ENCODE data around the gene OTOG.

The OTOG gene

DNA sequence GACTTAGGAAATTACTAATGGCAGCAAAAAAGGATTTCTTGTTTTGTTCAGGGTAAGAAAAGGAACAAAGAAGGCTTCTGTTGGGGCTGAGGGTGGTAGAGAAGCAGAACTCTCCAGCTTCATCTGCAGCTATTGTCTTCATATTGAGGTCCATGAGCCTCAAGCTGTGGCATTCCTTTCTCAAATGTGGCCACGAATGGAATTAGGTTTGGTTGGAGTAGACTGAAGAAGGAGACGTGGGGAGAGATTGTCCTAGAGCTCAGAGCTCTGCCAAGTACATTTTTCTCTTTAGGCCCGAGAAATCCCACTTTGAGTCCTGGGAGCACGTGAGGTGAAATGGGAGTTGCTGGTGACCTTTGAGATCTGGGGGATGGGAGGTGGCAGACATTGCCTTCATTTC lies 146.5 kb downstream of the OTOG start:
- Histone ChIP-seq H3K27ac (ENCODE audit: low read length) (no peak overlapping the region), H3F3A (ENCODE audit: insufficient read depth, low read length) (no peaks in the 10 kb centered on the region), H3K9me3 (replicated peaks; ENCODE audit: insufficient read depth, low read length) (no peaks in the 10 kb centered on the region), H3K79me2 (ENCODE audit: low read length) (no peaks in the 10 kb centered on the region), H3K9ac (ENCODE audit: low read length) (no peak overlapping the region), H2AFZ (ENCODE audit: low read length) (no peak overlapping the region), H4K20me1 (ENCODE audit: insufficient read depth, low read length) (no peaks in the 10 kb centered on the region), H3K36me3 (replicated peaks; ENCODE audit: insufficient read depth, low read length) (no peaks in the 10 kb centered on the region), H3K4me2 (ENCODE audit: low read depth, low read length) (no peak overlapping the region), H3K27me3 (replicated peaks; ENCODE audit: insufficient read depth, low read length) (0 out of 2 replicates have a peak, but pooled peaks cover 4% of the 10 kb centered on the region), H3K4me1 (ENCODE audit: low read length) (no peaks in the 10 kb centered on the region), H3K9me2 (replicated peaks; ENCODE audit: insufficient read depth, low read length) (no peaks in the 10 kb centered on the region), H3K4me3 (ENCODE audit: low read length) (no peak overlapping the region)
- TF ChIP-seq EZH2phosphoT487 (IDR thresholded peaks at IDR 0.05; ENCODE audit: low read length) (no peak), EZH2 (optimal IDR thresholded peaks at IDR 0.05; ENCODE audit: low read depth, low read length) (no peak), CTCF (IDR thresholded peaks at IDR 0.05; ENCODE audit: low read length) (no peak)
- no peak for DNase-seq

GRCh38 chr11:17694494-17695110 lies 147.5 kb downstream of the OTOG start:
- Histone ChIP-seq H3F3A (ENCODE audit: insufficient read depth, low read length) (no peaks in the 10 kb centered on the region), H3K4me2 (ENCODE audit: low read depth, low read length) (no peak overlapping the region), H3K27ac (ENCODE audit: low read length) (no peak overlapping the region), H3K9ac (ENCODE audit: low read length) (no peak overlapping the region), H4K20me1 (ENCODE audit: insufficient read depth, low read length) (no peaks in the 10 kb centered on the region), H3K79me2 (ENCODE audit: low read length) (no peaks in the 10 kb centered on the region), H3K4me1 (ENCODE audit: low read length) (no peaks in the 10 kb centered on the region), H2AFZ (ENCODE audit: low read length) (no peak overlapping the region), H3K4me3 (ENCODE audit: low read length) (no peak overlapping the region), H3K36me3 (replicated peaks; ENCODE audit: insufficient read depth, low read length) (no peaks in the 10 kb centered on the region), H3K27me3 (replicated peaks; ENCODE audit: insufficient read depth, low read length) (0 out of 2 replicates have a peak, but pooled peaks cover 4% of the 10 kb centered on the region), H3K9me3 (replicated peaks; ENCODE audit: insufficient read depth, low read length) (no peaks in the 10 kb centered on the region), H3K9me2 (replicated peaks; ENCODE audit: insufficient read depth, low read length) (no peaks in the 10 kb centered on the region)
- TF ChIP-seq EZH2phosphoT487 (IDR thresholded peaks at IDR 0.05; ENCODE audit: low read length) (no peak), EZH2 (optimal IDR thresholded peaks at IDR 0.05; ENCODE audit: low read depth, low read length) (no peak), CTCF (IDR thresholded peaks at IDR 0.05; ENCODE audit: low read length) (no peak)
- DNase-seq = no peak

DNA sequence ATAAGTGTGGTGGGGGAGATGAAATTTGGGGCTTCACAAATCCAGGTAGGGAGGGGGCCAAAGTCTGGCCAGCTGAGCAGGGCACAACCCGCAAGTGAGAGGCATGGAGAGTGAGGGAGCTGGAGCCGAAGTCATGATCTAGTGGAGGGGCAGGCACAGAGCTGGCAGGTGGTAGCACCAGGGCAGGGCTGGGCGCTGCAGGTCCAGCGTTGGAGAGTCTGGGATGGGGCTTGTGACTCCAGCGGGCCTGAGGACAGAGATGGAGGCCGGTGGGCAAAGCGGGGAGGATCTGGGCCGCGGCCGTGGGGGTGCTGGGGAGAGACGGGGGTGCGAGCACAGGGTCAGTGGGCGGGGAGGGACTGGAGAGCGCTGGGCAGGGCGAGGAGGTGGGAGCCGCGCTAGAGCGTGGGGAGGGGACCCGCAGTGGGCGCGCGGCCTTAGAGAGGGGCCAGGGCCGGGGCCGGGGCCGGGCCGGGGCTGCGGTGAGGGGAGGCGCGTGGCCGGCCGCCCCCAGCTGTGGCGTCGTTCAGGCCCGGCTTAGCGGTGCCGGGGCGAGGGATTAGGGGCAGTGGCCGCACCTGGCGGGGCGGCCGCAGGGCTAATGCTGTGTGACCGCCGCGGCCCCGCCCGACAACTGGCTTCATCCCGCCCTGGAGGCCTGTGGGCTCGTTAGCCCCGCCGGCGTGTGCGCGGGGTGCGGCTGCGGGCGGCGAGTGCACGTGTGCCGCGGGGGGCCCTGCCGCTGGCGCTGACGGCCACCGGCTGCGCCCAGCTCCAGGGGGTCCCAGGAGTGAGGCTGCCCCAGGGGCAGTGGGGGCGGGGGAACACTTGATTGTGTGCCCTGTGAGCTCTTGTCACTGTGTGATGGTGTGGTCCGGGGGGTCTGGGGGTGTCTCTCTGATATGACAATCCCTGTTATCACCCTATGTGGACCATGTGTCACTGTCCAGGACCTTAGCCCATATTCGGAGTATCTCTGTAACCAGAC lies 148.7 kb downstream of the OTOG start:
- Histone ChIP-seq H3K27me3 (replicated peaks; ENCODE audit: insufficient read depth, low read length) (0 out of 2 replicates have a peak, but pooled peaks cover 4% of the 10 kb centered on the region), H3K9me2 (replicated peaks; ENCODE audit: insufficient read depth, low read length) (no peaks in the 10 kb centered on the region), H3K4me3 (ENCODE audit: low read length) (no peak overlapping the region), H3K9me3 (replicated peaks; ENCODE audit: insufficient read depth, low read length) (no peaks in the 10 kb centered on the region), H2AFZ (ENCODE audit: low read length) (no peak overlapping the region), H3K4me1 (ENCODE audit: low read length) (no peaks in the 10 kb centered on the region), H3K36me3 (replicated peaks; ENCODE audit: insufficient read depth, low read length) (no peaks in the 10 kb centered on the region), H3K9ac (ENCODE audit: low read length) (no peak overlapping the region), H3K4me2 (ENCODE audit: low read depth, low read length) (no peak overlapping the region), H3K79me2 (ENCODE audit: low read length) (no peaks in the 10 kb centered on the region), H3F3A (ENCODE audit: insufficient read depth, low read length) (no peaks in the 10 kb centered on the region), H3K27ac (ENCODE audit: low read length) (no peak overlapping the region), H4K20me1 (ENCODE audit: insufficient read depth, low read length) (no peaks in the 10 kb centered on the region)
- no peak for DNase-seq
- TF ChIP-seq CTCF (IDR thresholded peaks at IDR 0.05; ENCODE audit: low read length) = no peak
- TF ChIP-seq EZH2phosphoT487 (IDR thresholded peaks at IDR 0.05; ENCODE audit: low read length) = no peak
